Fibroblast of skin of back (primary cell): ENCODE measurements around the gene SLC30A5. TPM values are rescaled to one million over a fixed set of nuclear protein-coding genes. Genes with fewer than 3 reads are reported as not detected.
"Not testable (repeated sequence)": the region's sequence is repeated elsewhere in the genome, so short reads cannot be mapped to it uniquely, and the experiment has no call there.

ENCODE experiments used
- DNase-seq: peaks from one replicate; pipeline ENCODE4 v3.0.0-alpha.2; 2013
- polyA plus RNA-seq, 2 experiments: library from polyadenylated mRNA; unstranded; fragments of 120-200 nt; gene quantifications; one replicate each; pipeline ENCODE4 v1.2.1, GENCODE V29; 2013; ENCODE audit not compliant: insufficient read length in 2 of 2

The SLC30A5 gene
- 51.3 TPM for polyA plus RNA-seq (2013, experiment 1 of 2; ENCODE audit: insufficient read length)
- polyA plus RNA-seq (2013, experiment 2 of 2; ENCODE audit: insufficient read length), result 62.5 TPM

DNA sequence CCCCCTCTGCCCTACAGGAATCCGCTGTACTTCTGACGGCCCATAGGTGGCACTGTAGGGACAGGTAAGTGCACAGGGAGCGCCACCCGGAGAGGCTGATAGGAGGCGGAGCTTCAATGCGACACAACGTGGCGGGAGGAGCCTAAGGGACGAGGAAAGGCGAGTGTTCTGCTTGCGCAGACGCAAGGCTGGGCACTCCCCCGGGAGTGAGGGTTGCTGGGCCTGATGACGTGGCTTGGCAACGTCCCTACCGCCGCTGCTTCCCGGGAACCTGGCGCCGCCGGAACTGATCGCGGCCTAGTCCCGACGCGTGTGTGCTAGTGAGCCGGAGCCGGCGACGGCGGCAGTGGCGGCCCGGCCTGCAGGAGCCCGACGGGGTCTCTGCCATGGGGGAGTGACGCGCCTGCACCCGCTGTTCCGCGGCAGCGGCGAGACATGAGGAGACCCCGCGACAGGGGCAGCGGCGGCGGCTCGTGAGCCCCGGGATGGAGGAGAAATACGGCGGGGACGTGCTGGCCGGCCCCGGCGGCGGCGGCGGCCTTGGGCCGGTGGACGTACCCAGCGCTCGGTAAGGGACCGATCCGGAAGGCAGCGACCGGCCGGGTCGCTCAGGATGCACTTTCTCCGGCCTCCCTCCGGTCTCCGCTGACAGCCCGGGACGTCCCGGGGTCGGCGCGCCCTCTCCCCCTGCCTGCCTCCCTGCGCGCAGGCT lies at the start of gene SLC30A5:
Gene SLC30A5, plus strand, starts transcription at position 244 of the 712 bp plus-strand sequence. Its CDS starts 242 bp downstream, at position 486.
- DNase-seq, result peak; percentile 99

GRCh38 chr5:69045213-69045612 lies 48.6 kb upstream of the SLC30A5 start:
- DNase-seq, result not testable (repeated sequence)

GRCh38 chr5:69046375-69046957 lies 47.3 kb upstream of the SLC30A5 start:
- peak; percentile 21 for DNase-seq

- no peak for DNase-seq
These were observed 45.6 kb upstream of the SLC30A5 start for GRCh38 chr5:69048230-69048629.

- no peak for DNase-seq
These were observed 44.7 kb upstream of the SLC30A5 start for GRCh38 chr5:69049151-69049550.

- DNase-seq, result no peak
These were observed 44.0 kb upstream of the SLC30A5 start for GRCh38 chr5:69049796-69050195.

DNA sequence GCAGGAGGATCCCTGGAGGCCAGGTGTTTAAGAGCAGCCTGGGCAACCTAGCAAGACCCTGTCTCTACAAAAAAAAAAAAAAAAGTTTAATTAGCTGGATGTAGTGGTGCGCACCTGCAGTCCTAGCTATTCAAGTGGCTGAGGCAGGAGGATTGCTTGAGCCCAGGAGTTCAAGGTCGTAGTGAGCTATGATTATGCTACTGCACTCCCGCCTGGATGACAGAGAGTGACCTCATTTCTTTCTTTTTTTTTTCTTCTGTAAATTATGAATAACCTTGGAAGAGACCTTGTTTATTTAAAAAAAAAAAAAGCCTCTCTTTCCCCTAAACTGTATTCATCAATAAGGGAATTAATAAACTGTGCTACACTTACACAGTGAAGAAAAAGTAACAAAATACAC lies 43.6 kb upstream of the SLC30A5 start:
- no peak for DNase-seq

- DNase-seq, result no peak
These were observed 41.6 kb upstream of the SLC30A5 start for GRCh38 chr5:69052181-69052580.

GRCh38 chr5:69074664-69075521 lies 18.9 kb upstream of the SLC30A5 start:
- no peak for DNase-seq

DNA sequence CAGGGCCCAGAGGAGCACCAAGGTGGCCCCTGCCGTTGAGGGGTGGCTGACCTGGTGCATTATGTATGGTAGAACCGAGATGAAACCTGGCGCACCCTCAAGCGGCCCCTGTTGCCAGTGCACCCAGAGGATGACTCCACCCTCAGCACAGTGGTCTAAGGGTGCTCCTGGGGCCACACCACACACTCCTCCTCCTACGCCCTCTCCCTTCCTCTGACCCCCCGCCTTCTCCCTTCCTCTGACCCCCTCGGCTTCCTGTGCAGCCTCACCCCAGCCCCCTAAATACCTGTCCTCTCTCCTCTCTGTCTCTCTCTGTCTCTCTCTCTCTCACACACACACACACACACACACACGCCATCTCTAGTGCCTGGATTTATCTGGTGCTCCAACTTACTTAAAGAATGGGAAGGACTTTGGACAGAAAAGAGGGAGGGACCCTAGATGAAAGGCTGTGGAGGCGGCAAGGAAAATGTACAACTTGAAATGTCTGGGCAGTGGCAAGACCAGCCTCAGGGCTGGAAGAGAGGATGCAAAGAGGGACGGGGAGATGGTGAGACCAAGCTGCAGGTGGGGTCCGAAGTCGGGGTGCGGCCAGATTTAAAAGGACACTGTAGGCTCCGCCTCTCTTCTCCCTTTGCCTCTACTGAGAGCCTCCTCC lies 18.2 kb upstream of the SLC30A5 start:
- no peak for DNase-seq

GRCh38 chr5:69078921-69079540 lies 14.8 kb upstream of the SLC30A5 start:
- no peak for DNase-seq

GRCh38 chr5:69079556-69079955 lies 14.3 kb upstream of the SLC30A5 start:
- no peak for DNase-seq

- DNase-seq, result peak; percentile 12
These were observed 10.4 kb upstream of the SLC30A5 start for GRCh38 chr5:69083412-69083811.

- DNase-seq, result no peak
These were observed 9.6 kb upstream of the SLC30A5 start for GRCh38 chr5:69084195-69084594.

DNA sequence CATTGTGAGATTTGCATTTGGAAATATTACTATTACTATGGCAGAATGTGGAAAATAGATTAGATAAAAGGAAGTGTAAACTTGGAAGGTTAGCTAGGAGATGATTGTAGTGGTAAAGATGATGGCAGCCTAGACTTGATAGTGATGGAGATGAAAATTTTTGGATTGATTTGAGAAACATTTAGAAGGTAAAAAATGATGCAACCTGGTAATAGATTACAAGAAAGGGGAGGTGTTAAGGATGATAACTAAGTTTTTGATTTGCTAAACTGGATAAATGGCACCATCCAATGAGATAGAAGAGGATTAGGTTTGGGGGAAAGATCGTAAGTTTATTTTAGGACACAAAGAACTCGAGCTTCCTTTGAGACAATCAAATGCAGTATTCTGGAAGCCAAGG lies 8.9 kb upstream of the SLC30A5 start:
- DNase-seq, result no peak

DNA sequence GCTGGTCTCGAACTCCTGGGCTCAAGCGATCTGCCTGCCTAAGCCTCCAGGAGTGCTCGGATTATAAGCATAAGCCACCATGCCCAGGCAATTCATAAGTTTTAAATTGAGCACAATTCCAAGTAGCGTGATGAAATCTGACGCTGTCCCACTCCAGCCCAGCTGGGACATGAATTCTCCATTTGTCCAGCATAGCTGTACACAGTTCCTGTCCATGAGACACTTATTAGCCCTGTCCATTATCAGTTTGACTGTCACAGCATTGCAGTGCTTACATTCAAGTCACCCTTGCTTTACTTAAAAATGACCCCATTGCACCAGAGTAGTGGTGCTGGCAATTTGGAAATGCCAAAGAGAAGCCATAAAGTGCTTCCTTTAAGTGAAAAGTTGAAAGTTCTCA lies 7.6 kb upstream of the SLC30A5 start:
- no peak for DNase-seq

- not testable (repeated sequence) for DNase-seq
These were observed 5.8 kb upstream of the SLC30A5 start for GRCh38 chr5:69088006-69088405.

- DNase-seq, result no peak
These were observed 3.7 kb upstream of the SLC30A5 start for GRCh38 chr5:69090158-69090557.

DNA sequence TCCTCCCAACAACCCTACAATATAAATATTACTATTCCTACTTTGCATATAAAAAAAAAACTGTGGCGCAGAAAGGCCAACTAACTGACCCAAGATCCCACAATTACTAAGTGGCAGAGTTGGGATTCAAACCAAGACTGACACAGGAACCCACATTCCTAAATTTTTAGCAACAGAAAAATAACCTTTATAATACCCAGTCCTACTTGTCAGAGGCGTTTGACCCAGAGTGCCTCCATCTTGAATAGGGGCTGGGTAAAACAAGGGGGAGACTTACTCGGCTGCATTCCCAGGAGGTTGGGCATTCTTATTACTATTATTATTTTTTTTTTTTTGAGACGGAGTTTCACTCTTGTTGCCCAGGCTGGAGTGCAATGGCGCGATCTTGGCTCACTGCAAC lies 2.0 kb upstream of the SLC30A5 start:
- DNase-seq, result no peak

DNA sequence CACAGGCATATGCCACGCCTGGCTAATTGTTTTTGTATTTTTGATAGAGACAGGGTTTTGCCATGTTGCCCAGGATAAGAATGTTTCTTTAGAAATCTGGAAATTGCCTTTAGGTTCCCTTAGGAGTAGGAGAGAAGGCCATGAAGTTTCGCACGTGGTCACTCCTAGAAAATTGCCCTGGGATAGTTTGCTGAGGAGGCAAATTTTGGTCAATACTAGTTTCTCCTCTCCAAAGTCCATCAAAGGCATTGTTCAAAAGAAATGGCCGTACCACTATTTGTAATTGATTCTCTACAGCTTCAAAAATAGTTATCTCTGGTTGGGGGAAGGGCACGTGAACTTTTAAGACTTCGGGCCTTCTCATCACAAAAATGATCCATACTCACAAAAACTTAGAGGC lies 845 bp upstream of the SLC30A5 start:
- no peak for DNase-seq

DNA sequence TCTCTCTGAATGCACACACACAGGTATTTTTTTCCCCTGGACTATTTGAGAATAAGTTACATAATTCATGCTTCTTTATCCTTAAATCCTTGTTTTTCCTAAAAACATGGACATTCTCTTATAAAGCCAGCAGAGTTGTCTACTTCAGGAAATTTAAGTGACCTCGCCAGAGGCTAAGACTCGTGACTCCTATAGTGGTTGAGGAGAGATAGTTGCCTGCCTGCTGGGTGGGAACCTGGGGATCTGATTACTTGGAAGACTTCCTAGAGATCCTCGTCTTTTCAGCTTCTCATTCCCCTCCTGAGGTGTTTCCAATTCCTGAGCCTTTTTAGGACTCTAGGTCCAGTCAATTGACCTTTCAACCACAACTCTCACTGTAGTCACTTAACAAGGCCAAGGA lies 5.5 kb downstream of the SLC30A5 start:
- no peak for DNase-seq

DNA sequence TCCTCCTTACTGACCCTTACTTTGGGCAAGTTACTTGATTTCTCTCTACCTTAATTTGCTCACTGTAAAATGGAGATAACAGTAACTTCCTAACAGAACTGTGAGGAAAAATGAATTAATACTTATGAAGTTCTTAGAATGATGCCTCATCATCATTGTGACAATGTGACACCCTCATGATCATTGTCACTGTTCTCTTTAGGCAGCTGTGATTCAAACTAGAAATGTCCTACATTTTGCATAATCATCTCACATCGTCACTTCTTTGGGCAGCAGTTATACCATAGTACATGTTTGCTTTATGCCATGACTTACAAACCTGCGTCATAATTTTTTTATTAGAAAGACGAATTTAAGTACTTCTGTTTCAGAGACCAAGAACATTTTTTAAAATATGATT lies 9.7 kb downstream of the SLC30A5 start:
- DNase-seq, result no peak
